WTC11 (cell line): ENCODE measurements around the gene PODN. TPM values are rescaled to one million over a fixed set of nuclear protein-coding genes. Genes with fewer than 3 reads are reported as not detected.

Experiments used
- ATAC-seq: fragments of 200-7000 bp; cut with Tn5 transposase; 2 replicates; pipeline ENCODE4 v1.10.0; 2021; ENCODE audit warnings: mild to moderate bottlenecking, moderate library complexity
- CTCF ChIA-PET: fragments of 300-600 bp; sonication (Branson Sonifier 250); formaldehyde crosslinking; loops from one replicate; lab custom pipeline; 2021; ENCODE audit warnings: antibody characterized with exemption; lab: Charles Lee
- POLR2A ChIA-PET: fragments of 350-600 bp; sonication (Branson Sonifier 250); formaldehyde crosslinking; loops from one replicate; lab custom pipeline; 2021; ENCODE audit warnings: antibody characterized with exemption; lab: Charles Lee
- DNase-seq: peaks from one replicate; pipeline ENCODE4 v3.0.0; 2021; ENCODE audit warnings: low spot score
- H3K27ac Mint-ChIP-seq: 2 replicates; pipeline ENCODE4 v1.8.0; 2021; ENCODE audit warnings: mixed read lengths
- H3K27me3 Mint-ChIP-seq: 2 replicates; pipeline ENCODE4 v1.8.0; 2021; ENCODE audit warnings: low read depth, mild to moderate bottlenecking, moderate library complexity, mixed read lengths
- H3K36me3 Mint-ChIP-seq: 2 replicates; pipeline ENCODE4 v1.8.0; 2021; ENCODE audit warnings: mixed read lengths
- H3K4me1 Mint-ChIP-seq: 2 replicates; pipeline ENCODE4 v1.8.0; 2022; ENCODE audit warnings: mixed read lengths
- H3K4me3 Mint-ChIP-seq: 2 replicates; pipeline ENCODE4 v1.8.0; 2021; ENCODE audit warnings: mild to moderate bottlenecking, moderate library complexity, mixed read lengths
- H3K9me3 Mint-ChIP-seq: 2 replicates; pipeline ENCODE4 v1.8.0; 2021; ENCODE audit warnings: mixed read lengths
- CBFB ChIP-seq: sonication (generic); formaldehyde crosslinking; IDR thresholded peaks from 2 replicates; pipeline ENCODE4 v1.8.1; 2022; ENCODE audit warnings: mild to moderate bottlenecking, low read depth, missing genetic modification reagents
- CREM ChIP-seq: sonication (generic); formaldehyde crosslinking; IDR thresholded peaks from 2 replicates; pipeline ENCODE4 v1.8.1; 2022; ENCODE audit warnings: mild to moderate bottlenecking, missing genetic modification reagents, moderate library complexity
- EMX1 ChIP-seq: fragments of 250-450 bp; sonication (Bioruptor Pico); IDR thresholded peaks from 2 replicates; pipeline ENCODE4 v1.8.0; 2021; ENCODE audit warnings: mild to moderate bottlenecking
- FOXP1 ChIP-seq: sonication (generic); formaldehyde crosslinking; IDR thresholded peaks from 2 replicates; pipeline ENCODE4 v1.8.0; 2022; ENCODE audit warnings: missing genetic modification reagents, mild to moderate bottlenecking, moderate library complexity, borderline replicate concordance
- GABPB1 ChIP-seq: sonication (generic); formaldehyde crosslinking; IDR thresholded peaks from 2 replicates; pipeline ENCODE4 v1.8.1; 2023; ENCODE audit warnings: mild to moderate bottlenecking, missing genetic modification reagents
- GRHL2 ChIP-seq: fragments of 250-450 bp; sonication (Bioruptor Pico); IDR thresholded peaks from 2 replicates; pipeline ENCODE4 v1.8.0; 2022; ENCODE audit warnings: mild to moderate bottlenecking, moderate library complexity; ENCODE audit not compliant: insufficient replicate concordance, severe bottlenecking
- GTF2I ChIP-seq: fragments of 250-450 bp; sonication (Bioruptor Pico); conservative IDR thresholded peaks from 2 replicates; pipeline ENCODE4 v1.4.0; 2021; ENCODE audit warnings: mild to moderate bottlenecking
- JUN ChIP-seq: sonication (generic); formaldehyde crosslinking; IDR thresholded peaks from 2 replicates; pipeline ENCODE4 v1.8.0; 2023; ENCODE audit warnings: mild to moderate bottlenecking, missing genetic modification reagents
- MXD4 ChIP-seq: fragments of 250-450 bp; sonication (Bioruptor Pico); IDR thresholded peaks from 2 replicates; pipeline ENCODE4 v1.8.0; 2021; ENCODE audit warnings: mild to moderate bottlenecking, moderate library complexity, borderline replicate concordance
- NR2C2 ChIP-seq: sonication (generic); formaldehyde crosslinking; IDR thresholded peaks from 2 replicates; pipeline ENCODE4 v1.8.0; 2022; ENCODE audit warnings: mild to moderate bottlenecking, missing genetic modification reagents
- RORB ChIP-seq: fragments of 250-450 bp; sonication (Bioruptor Pico); IDR thresholded peaks from 2 replicates; pipeline ENCODE4 v1.9.0; 2021; ENCODE audit warnings: mild to moderate bottlenecking
- TEAD1 ChIP-seq: sonication (generic); formaldehyde crosslinking; IDR thresholded peaks from 2 replicates; pipeline ENCODE4 v1.8.0; 2022; ENCODE audit warnings: mild to moderate bottlenecking, missing genetic modification reagents
- TP53 ChIP-seq: sonication (generic); formaldehyde crosslinking; IDR thresholded peaks from 2 replicates; pipeline ENCODE4 v1.8.1; 2023; ENCODE audit warnings: mild to moderate bottlenecking, missing genetic modification reagents
- ZNF232 ChIP-seq: sonication (generic); formaldehyde crosslinking; IDR thresholded peaks from 2 replicates; pipeline ENCODE4 v1.8.0; 2022; ENCODE audit warnings: mild to moderate bottlenecking, missing genetic modification reagents
- ZNF416 ChIP-seq: fragments of 250-450 bp; sonication (Bioruptor Pico); IDR thresholded peaks from 2 replicates; pipeline ENCODE4 v1.9.0; 2021; ENCODE audit warnings: mild to moderate bottlenecking, inconsistent platforms
- total RNA-seq: library from RNA; stranded (reverse); gene quantifications from 3 replicates; pipeline ENCODE4 v1.2.3, GENCODE V29; 2021
- TF ChIP-seq, protein P1 (sequence below): sonication (generic); formaldehyde crosslinking; IDR thresholded peaks from 2 replicates; pipeline ENCODE4 v1.8.1; 2022; ENCODE audit warnings: low read depth, missing genetic modification reagents, borderline replicate concordance
- TF ChIP-seq, protein P2 (sequence below): sonication (generic); formaldehyde crosslinking; IDR thresholded peaks from 2 replicates; pipeline ENCODE4 v1.8.1; 2023; ENCODE audit warnings: mild to moderate bottlenecking, missing genetic modification reagents
- TF ChIP-seq, protein P3 (sequence below): fragments of 250-450 bp; sonication (Bioruptor Pico); IDR thresholded peaks from 2 replicates; pipeline ENCODE4 v1.9.0; 2021; ENCODE audit warnings: mild to moderate bottlenecking
- TF ChIP-seq, protein P4 (sequence below): fragments of 200-600 bp; IDR thresholded peaks from 2 replicates; pipeline ENCODE4 v1.8.0; 2022; ENCODE audit warnings: antibody characterized with exemption
- TF ChIP-seq, protein P5 (sequence below): sonication (generic); formaldehyde crosslinking; IDR thresholded peaks from 2 replicates; pipeline ENCODE4 v1.8.1; 2022; ENCODE audit warnings: low read depth, mild to moderate bottlenecking, moderate library complexity, missing genetic modification reagents, borderline replicate concordance
- TF ChIP-seq, protein P6 (sequence below): sonication (generic); formaldehyde crosslinking; conservative IDR thresholded peaks from 2 replicates; pipeline ENCODE4 v1.8.1; 2022; ENCODE audit warnings: mild to moderate bottlenecking, missing genetic modification reagents

PODN gene
- total RNA-seq, 1 experiment from 2014 or later: 0.48 TPM

DNA sequence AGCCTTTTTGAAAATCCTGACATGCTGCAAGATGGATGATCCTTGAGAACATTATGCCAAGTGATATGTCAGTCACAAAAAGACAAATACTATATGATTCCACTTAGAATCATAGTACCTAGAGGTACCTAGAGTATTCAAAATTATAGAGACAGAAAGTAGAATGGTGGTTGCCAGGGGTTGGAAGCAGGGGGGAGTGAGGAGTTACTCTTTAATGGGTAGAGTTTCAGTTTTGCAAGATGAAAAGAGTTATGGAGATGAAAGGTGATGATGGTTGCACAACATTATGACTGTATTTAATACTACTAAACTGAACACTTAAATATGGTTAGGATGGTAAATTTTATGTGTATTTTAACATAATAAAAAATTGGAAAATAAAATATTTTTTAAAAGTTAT, 37.9 kb upstream of the PODN start:
- DNase-seq (no peak), ATAC-seq (no peak)
- CTCF ChIA-PET: no interaction called here
- Mint-ChIP-seq H3K27ac (no peak overlapping the region), H3K36me3 (no peaks in the 10 kb centered on the region), H3K4me3 (no peak overlapping the region), H3K9me3 (no peaks in the 10 kb centered on the region), H3K27me3 (no peaks in the 10 kb centered on the region), H3K4me1 (no peaks in the 10 kb centered on the region)
- POLR2A ChIA-PET: no interaction called here
- TF ChIP-seq NR2C2 (CRISPR knock-in tag): no peak
- TF ChIP-seq, all 79 proteins: peak for 0

DNA sequence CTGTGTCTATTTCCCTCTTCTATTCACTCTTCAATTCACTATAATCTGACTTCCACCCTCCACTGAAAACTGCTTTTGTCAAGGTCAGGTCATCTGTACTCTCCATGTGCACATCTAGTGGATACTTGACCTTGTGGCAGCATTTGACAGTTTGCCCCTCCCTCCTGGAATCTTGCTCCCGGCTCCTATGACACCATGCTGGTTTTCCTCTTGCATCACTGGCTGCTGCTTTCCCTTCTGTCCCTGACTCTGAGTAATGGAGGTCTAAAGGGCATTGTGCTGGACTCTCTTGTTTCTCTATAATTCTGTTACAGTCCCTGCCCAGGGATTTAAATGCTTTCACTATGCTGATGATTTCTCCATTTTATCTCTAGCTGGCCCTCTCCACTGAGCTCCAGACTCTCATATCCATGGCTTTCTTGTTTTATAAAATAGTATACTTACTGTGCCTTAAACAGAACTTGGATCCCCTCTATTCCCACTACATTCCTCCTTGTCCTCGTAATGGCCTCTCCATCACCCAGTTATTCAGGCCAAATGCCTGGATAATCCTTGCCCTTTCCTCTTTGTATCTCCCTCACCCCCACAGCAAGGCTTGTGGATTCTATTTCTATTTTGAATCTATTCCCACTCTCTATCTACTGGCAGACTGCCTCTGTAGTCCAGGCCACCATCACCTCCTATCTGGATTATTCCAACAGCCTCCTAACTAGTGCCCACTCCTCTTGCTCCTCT, 36.8 kb upstream of the PODN start:
- no peak for ATAC-seq
- no peak for DNase-seq
- CTCF ChIA-PET: no interaction called here

DNA sequence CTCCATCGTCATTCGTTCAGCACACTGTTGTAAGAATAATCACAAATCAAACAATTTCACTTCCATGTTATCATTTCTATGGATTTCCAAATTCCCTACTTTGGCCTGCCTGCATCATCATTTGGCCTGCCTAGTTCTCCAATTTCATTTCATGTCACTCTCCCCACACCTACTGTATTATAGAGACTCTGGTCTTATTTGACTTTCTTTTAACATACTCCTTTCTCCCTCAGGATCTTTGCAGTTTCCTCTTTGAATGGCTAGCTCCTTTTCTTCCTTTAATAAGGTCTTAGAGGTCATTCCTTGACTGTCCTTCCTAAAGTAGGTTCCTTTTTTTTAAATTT, 36.3 kb upstream of the PODN start:
- CTCF ChIA-PET: no interaction called here
- Mint-ChIP-seq H3K36me3 (no peaks in the 10 kb centered on the region), H3K27ac (no peak overlapping the region), H3K27me3 (no peaks in the 10 kb centered on the region), H3K4me3 (no peak overlapping the region), H3K4me1 (no peaks in the 10 kb centered on the region), H3K9me3 (no peaks in the 10 kb centered on the region)
- no peak for DNase-seq
- POLR2A ChIA-PET: no interaction called here
- TF ChIP-seq JUN (CRISPR knock-in tag) (no peak), EMX1 (CRISPR knock-in tag) (no peak), TEAD1 (CRISPR knock-in tag) (no peak), MXD4 (no peak), RORB (CRISPR knock-in tag) (no peak), GTF2I (CRISPR knock-in tag) (no peak), ZNF232 (CRISPR knock-in tag) (no peak), TP53 (no peak), CBFB (CRISPR knock-in tag) (no peak), CREM (no peak)
- TF ChIP-seq, protein P1, sequence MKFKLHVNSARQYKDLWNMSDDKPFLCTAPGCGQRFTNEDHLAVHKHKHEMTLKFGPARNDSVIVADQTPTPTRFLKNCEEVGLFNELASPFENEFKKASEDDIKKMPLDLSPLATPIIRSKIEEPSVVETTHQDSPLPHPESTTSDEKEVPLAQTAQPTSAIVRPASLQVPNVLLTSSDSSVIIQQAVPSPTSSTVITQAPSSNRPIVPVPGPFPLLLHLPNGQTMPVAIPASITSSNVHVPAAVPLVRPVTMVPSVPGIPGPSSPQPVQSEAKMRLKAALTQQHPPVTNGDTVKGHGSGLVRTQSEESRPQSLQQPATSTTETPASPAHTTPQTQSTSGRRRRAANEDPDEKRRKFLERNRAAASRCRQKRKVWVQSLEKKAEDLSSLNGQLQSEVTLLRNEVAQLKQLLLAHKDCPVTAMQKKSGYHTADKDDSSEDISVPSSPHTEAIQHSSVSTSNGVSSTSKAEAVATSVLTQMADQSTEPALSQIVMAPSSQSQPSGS (CRISPR knock-in tag): no peak
- TF ChIP-seq, protein P2, sequence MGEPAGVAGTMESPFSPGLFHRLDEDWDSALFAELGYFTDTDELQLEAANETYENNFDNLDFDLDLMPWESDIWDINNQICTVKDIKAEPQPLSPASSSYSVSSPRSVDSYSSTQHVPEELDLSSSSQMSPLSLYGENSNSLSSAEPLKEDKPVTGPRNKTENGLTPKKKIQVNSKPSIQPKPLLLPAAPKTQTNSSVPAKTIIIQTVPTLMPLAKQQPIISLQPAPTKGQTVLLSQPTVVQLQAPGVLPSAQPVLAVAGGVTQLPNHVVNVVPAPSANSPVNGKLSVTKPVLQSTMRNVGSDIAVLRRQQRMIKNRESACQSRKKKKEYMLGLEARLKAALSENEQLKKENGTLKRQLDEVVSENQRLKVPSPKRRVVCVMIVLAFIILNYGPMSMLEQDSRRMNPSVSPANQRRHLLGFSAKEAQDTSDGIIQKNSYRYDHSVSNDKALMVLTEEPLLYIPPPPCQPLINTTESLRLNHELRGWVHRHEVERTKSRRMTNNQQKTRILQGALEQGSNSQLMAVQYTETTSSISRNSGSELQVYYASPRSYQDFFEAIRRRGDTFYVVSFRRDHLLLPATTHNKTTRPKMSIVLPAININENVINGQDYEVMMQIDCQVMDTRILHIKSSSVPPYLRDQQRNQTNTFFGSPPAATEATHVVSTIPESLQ: no peak
- TF ChIP-seq, protein P3, sequence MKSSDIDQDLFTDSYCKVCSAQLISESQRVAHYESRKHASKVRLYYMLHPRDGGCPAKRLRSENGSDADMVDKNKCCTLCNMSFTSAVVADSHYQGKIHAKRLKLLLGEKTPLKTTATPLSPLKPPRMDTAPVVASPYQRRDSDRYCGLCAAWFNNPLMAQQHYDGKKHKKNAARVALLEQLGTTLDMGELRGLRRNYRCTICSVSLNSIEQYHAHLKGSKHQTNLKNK (CRISPR knock-in tag): no peak
- TF ChIP-seq, protein P4, sequence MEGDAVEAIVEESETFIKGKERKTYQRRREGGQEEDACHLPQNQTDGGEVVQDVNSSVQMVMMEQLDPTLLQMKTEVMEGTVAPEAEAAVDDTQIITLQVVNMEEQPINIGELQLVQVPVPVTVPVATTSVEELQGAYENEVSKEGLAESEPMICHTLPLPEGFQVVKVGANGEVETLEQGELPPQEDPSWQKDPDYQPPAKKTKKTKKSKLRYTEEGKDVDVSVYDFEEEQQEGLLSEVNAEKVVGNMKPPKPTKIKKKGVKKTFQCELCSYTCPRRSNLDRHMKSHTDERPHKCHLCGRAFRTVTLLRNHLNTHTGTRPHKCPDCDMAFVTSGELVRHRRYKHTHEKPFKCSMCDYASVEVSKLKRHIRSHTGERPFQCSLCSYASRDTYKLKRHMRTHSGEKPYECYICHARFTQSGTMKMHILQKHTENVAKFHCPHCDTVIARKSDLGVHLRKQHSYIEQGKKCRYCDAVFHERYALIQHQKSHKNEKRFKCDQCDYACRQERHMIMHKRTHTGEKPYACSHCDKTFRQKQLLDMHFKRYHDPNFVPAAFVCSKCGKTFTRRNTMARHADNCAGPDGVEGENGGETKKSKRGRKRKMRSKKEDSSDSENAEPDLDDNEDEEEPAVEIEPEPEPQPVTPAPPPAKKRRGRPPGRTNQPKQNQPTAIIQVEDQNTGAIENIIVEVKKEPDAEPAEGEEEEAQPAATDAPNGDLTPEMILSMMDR: no peak
- TF ChIP-seq, protein P5, sequence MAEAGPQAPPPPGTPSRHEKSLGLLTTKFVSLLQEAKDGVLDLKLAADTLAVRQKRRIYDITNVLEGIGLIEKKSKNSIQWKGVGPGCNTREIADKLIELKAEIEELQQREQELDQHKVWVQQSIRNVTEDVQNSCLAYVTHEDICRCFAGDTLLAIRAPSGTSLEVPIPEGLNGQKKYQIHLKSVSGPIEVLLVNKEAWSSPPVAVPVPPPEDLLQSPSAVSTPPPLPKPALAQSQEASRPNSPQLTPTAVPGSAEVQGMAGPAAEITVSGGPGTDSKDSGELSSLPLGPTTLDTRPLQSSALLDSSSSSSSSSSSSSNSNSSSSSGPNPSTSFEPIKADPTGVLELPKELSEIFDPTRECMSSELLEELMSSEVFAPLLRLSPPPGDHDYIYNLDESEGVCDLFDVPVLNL (CRISPR knock-in tag): no peak
- no peak for ATAC-seq

More for the DNA sequence above, 36.8 kb upstream of the PODN start:
- Mint-ChIP-seq H3K4me3 (no peak overlapping the region), H3K27me3 (no peaks in the 10 kb centered on the region), H3K4me1 (no peaks in the 10 kb centered on the region), H3K36me3 (no peaks in the 10 kb centered on the region), H3K27ac (no peak overlapping the region), H3K9me3 (no peaks in the 10 kb centered on the region)
- POLR2A ChIA-PET: no interaction called here
- TF ChIP-seq, protein P6, sequence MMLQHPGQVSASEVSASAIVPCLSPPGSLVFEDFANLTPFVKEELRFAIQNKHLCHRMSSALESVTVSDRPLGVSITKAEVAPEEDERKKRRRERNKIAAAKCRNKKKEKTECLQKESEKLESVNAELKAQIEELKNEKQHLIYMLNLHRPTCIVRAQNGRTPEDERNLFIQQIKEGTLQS (CRISPR knock-in tag): no peak
- no peak for TF ChIP-seq GRHL2 (CRISPR knock-in tag)
- no peak for TF ChIP-seq ZNF416
- TF ChIP-seq FOXP1 (CRISPR knock-in tag): no peak
- peak; percentile 93 for TF ChIP-seq GABPB1
- TF ChIP-seq, all 79 proteins: peak for 1
